Chondrocyte (in vitro differentiated cells): Measurements from ENCODE around the gene UBA3. TPM values are rescaled to one million over a fixed set of nuclear protein-coding genes. Genes with fewer than 3 reads are reported as not detected.

Source experiments
- DNase-seq: peaks from one replicate; pipeline ENCODE4 v3.0.0; 2021; ENCODE audit warnings: mixed read lengths, low spot score
- H3K27ac Mint-ChIP-seq: one replicate; pipeline ENCODE4 v1.8.0; 2021; ENCODE audit warnings: mild to moderate bottlenecking, moderate library complexity, mixed read lengths; ENCODE audit not compliant: unreplicated experiment
- H3K27me3 Mint-ChIP-seq: 2 replicates; pipeline ENCODE4 v1.8.0; 2021; ENCODE audit warnings: low read depth, mixed read lengths
- H3K36me3 Mint-ChIP-seq: 2 replicates; pipeline ENCODE4 v1.8.0; 2021; ENCODE audit warnings: low read depth, mixed read lengths
- H3K4me1 Mint-ChIP-seq: 2 replicates; pipeline ENCODE4 v1.8.0; 2021; ENCODE audit warnings: low read depth, mild to moderate bottlenecking, mixed read lengths
- H3K4me3 Mint-ChIP-seq: one replicate; pipeline ENCODE4 v1.8.0; 2021; ENCODE audit warnings: mild to moderate bottlenecking, moderate library complexity, mixed read lengths; ENCODE audit not compliant: unreplicated experiment
- H3K9me3 Mint-ChIP-seq: 2 replicates; pipeline ENCODE4 v1.8.0; 2021; ENCODE audit warnings: low read depth, mixed read lengths
- CTCF ChIP-seq: fragments of 200-600 bp; sonication (generic); IDR thresholded peaks from 2 replicates; pipeline ENCODE4 v1.5.0; 2021; ENCODE audit warnings: antibody characterized with exemption, mild to moderate bottlenecking, moderate library complexity
- total RNA-seq: library from RNA; stranded (reverse); gene quantifications from 3 replicates; pipeline ENCODE4 v1.2.1, GENCODE V29; 2021

UBA3 gene
- total RNA-seq, 1 donor from 2014 or later: 58.3 TPM

- Mint-ChIP-seq H3K4me3 (peak overlapping the region; percentile 78), H3K9me3 (no peaks in the 10 kb centered on the region), H3K27ac (peak overlapping the region; percentile 34), H3K36me3 (peaks cover 2% of the 10 kb centered on the region), H3K27me3 (no peaks in the 10 kb centered on the region), H3K4me1 (peaks cover 63% of the 10 kb centered on the region)
- no peak for DNase-seq
- TF ChIP-seq CTCF: no peak
Observed at GRCh38 chr3:69079269-69080159, 651 bp downstream of the UBA3 start.

GRCh38 chr3:69072928-69073327 is 7.2 kb downstream of the UBA3 start:
- TF ChIP-seq CTCF: no peak
- peaks cover 7% of the 10 kb centered on the region for H3K4me1 Mint-ChIP-seq
- peaks cover 19% of the 10 kb centered on the region for H3K36me3 Mint-ChIP-seq
- H3K9me3 Mint-ChIP-seq: no peaks in the 10 kb centered on the region
- H3K27ac Mint-ChIP-seq: no peak overlapping the region
- H3K4me3 Mint-ChIP-seq: no peak overlapping the region
- no peaks in the 10 kb centered on the region for H3K27me3 Mint-ChIP-seq
- DNase-seq: no peak

- Mint-ChIP-seq H3K27ac (no peak overlapping the region), H3K9me3 (no peaks in the 10 kb centered on the region), H3K4me1 (peaks cover 14% of the 10 kb centered on the region), H3K27me3 (no peaks in the 10 kb centered on the region), H3K4me3 (no peak overlapping the region), H3K36me3 (peaks cover 11% of the 10 kb centered on the region)
- TF ChIP-seq CTCF: no peak
- DNase-seq: no peak
Observed at GRCh38 chr3:69066121-69066520, 14.0 kb downstream of the UBA3 start.

GRCh38 chr3:69065318-69065964 is 14.7 kb downstream of the UBA3 start:
- no peak for TF ChIP-seq CTCF
- H3K4me1 Mint-ChIP-seq: peaks cover 14% of the 10 kb centered on the region
- peaks cover 11% of the 10 kb centered on the region for H3K36me3 Mint-ChIP-seq
- H3K9me3 Mint-ChIP-seq: no peaks in the 10 kb centered on the region
- DNase-seq: no peak
- H3K4me3 Mint-ChIP-seq: no peak overlapping the region
- no peaks in the 10 kb centered on the region for H3K27me3 Mint-ChIP-seq
- H3K27ac Mint-ChIP-seq: peak overlapping the region; percentile 59

GRCh38 chr3:69063636-69064035 is 16.5 kb downstream of the UBA3 start:
- Mint-ChIP-seq H3K9me3 (no peaks in the 10 kb centered on the region), H3K4me1 (peaks cover 14% of the 10 kb centered on the region), H3K4me3 (no peak overlapping the region), H3K36me3 (peaks cover 22% of the 10 kb centered on the region), H3K27ac (no peak overlapping the region), H3K27me3 (no peaks in the 10 kb centered on the region)
- no peak for TF ChIP-seq CTCF
- DNase-seq: no peak
